NCI-H2107 treated with DMSO at 0.1 percent for 48 hours (cell line): ENCODE results near the gene GXYLT1.
"Not testable (repeated sequence)": the region's sequence is repeated elsewhere in the genome, so short reads cannot be mapped to it uniquely, and the experiment has no call there.

Experiments
- DNase-seq: peaks from one replicate; lab custom pipeline; 2025; ENCODE audit not compliant: unreplicated experiment; lab: John Stamatoyannopoulos, UW

Gene GXYLT1

GRCh38 chr12:42144408-42145196 lies at the start of gene GXYLT1:
GXYLT1 (minus strand) TSS chr12:42144874; CDS start chr12:42144646, 228 bp downstream.
- DNase-seq = peak; percentile 90

- DNase-seq = no peak
Observed at GRCh38 chr12:42192686-42193085, 48.0 kb upstream of the GXYLT1 start.

GRCh38 chr12:42192258-42192657 lies 47.6 kb upstream of the GXYLT1 start:
- DNase-seq = no peak

- no peak for DNase-seq
Observed at GRCh38 chr12:42190376-42190775, 45.7 kb upstream of the GXYLT1 start.

GRCh38 chr12:42188275-42188674 lies 43.6 kb upstream of the GXYLT1 start:
- not testable (repeated sequence) for DNase-seq

GRCh38 chr12:42187799-42188198 lies 43.1 kb upstream of the GXYLT1 start:
- DNase-seq = no peak

- DNase-seq = no peak
Observed at GRCh38 chr12:42186793-42187192, 42.1 kb upstream of the GXYLT1 start.

- DNase-seq = no peak
Observed at GRCh38 chr12:42182394-42182793, 37.7 kb upstream of the GXYLT1 start.

- DNase-seq = no peak
Observed at GRCh38 chr12:42180990-42181596, 36.4 kb upstream of the GXYLT1 start.

- no peak for DNase-seq
Observed at GRCh38 chr12:42178101-42178500, 33.4 kb upstream of the GXYLT1 start.

- no peak for DNase-seq
Observed at GRCh38 chr12:42174978-42175377, 30.3 kb upstream of the GXYLT1 start.

GRCh38 chr12:42173961-42174521 lies 29.4 kb upstream of the GXYLT1 start:
- no peak for DNase-seq

GRCh38 chr12:42172441-42173210 lies 28.0 kb upstream of the GXYLT1 start:
- no peak for DNase-seq

- no peak for DNase-seq
Observed at GRCh38 chr12:42167711-42168110, 23.0 kb upstream of the GXYLT1 start.

GRCh38 chr12:42166501-42166900 lies 21.8 kb upstream of the GXYLT1 start:
- no peak for DNase-seq

- no peak for DNase-seq
Observed at GRCh38 chr12:42163913-42164312, 19.2 kb upstream of the GXYLT1 start.

- DNase-seq = no peak
Observed at GRCh38 chr12:42162965-42163364, 18.3 kb upstream of the GXYLT1 start.

- DNase-seq = no peak
Observed at GRCh38 chr12:42162193-42162592, 17.5 kb upstream of the GXYLT1 start.

GRCh38 chr12:42161529-42161928 lies 16.9 kb upstream of the GXYLT1 start:
- DNase-seq = no peak

- no peak for DNase-seq
Observed at GRCh38 chr12:42156232-42156631, 11.6 kb upstream of the GXYLT1 start.

GRCh38 chr12:42145552-42146215 lies 1.0 kb upstream of the GXYLT1 start:
- peak; percentile 68 for DNase-seq
